Endothelial cell of umbilical vein (primary cell): ENCODE data around the gene SIGLEC9.

Experiments
- CTCF ChIP-seq, 2 donors: IDR thresholded peaks; 1 replicate in 1 of 2; 2 replicates in 1 of 2; pipeline ENCODE4 v1.5.1; 2011; ENCODE audit warnings: low read length in 2 of 2, mild to moderate bottlenecking in 2 of 2, moderate library complexity in 2 of 2, control low read depth in 1 of 2, inconsistent platforms in 1 of 2, low read depth in 1 of 2; ENCODE audit not compliant: insufficient read depth in 1 of 2; ENCODE audit errors: extremely low read depth in 1 of 2
- EZH2 ChIP-seq: IDR thresholded peaks from 2 replicates; pipeline ENCODE4 v1.6.1; 2012; ENCODE audit warnings: borderline replicate concordance, low read depth, mild to moderate bottlenecking, moderate library complexity, low read length, inconsistent platforms; ENCODE audit not compliant: severe bottlenecking
- FOS ChIP-seq: IDR thresholded peaks from 2 replicates; pipeline ENCODE4 v1.6.1; 2011; ENCODE audit warnings: mild to moderate bottlenecking, low read length, moderate library complexity, borderline replicate concordance; ENCODE audit not compliant: insufficient read depth
- JUN ChIP-seq: IDR thresholded peaks from 2 replicates; pipeline ENCODE4 v1.6.1; 2011; ENCODE audit warnings: borderline replicate concordance, low read depth; ENCODE audit not compliant: insufficient read length, insufficient read depth
- MAX ChIP-seq: IDR thresholded peaks from 2 replicates; pipeline ENCODE4 v1.6.1; 2011; ENCODE audit not compliant: insufficient read depth, insufficient read length
- MYC ChIP-seq: IDR thresholded peaks from one replicate; pipeline ENCODE4 v1.6.1; 2011; ENCODE audit warnings: mild to moderate bottlenecking, low read depth, low read length
- POLR2A ChIP-seq: IDR thresholded peaks from 2 replicates; pipeline ENCODE4 v1.6.1; 2012; ENCODE audit warnings: low read depth, mild to moderate bottlenecking, control low read depth, low read length
- POLR2AphosphoS5 ChIP-seq: IDR thresholded peaks from 2 replicates; pipeline ENCODE4 v1.6.1; 2012; ENCODE audit warnings: low read depth, mild to moderate bottlenecking, control low read depth, low read length, moderate library complexity; ENCODE audit not compliant: insufficient read depth

GRCh38 chr19:51083181-51083580, 41.5 kb upstream of the SIGLEC9 start:
- TF ChIP-seq CTCF (IDR thresholded peaks at IDR 0.05; ENCODE audit: extremely low read depth in 1 of 2, insufficient read depth in 1 of 2, low read depth in 1 of 2, low read length in 2 of 2) (no peak), POLR2A (no peak), EZH2 (no peak), JUN (no peak), POLR2AphosphoS5 (no peak), FOS (no peak), MAX (no peak), MYC (no peak)
